ENCODE measurements around the gene ACTL6B. TPM values are rescaled to one million over a fixed set of nuclear protein-coding genes. Genes with fewer than 3 reads are reported as not detected.

Gene ACTL6B
- total RNA-seq, 1 experiment from 2014 or later: 1.3 TPM

GRCh38 chr7:100673302-100673941, 17.2 kb upstream of the ACTL6B start, which contains the start of gene GNB2 (continued):
- TF ChIP-seq NR1H2 (CRISPR knock-in tag; IDR thresholded peaks at IDR 0.05): no peak
- peak; percentile 64; the same call in 1 of the 2 replicates for TF ChIP-seq SMAD4 (CRISPR knock-in tag; IDR thresholded peaks at IDR 0.05)
- TF ChIP-seq JUN (CRISPR knock-in tag; IDR thresholded peaks at IDR 0.05): no peak
- TF ChIP-seq, protein P1, sequence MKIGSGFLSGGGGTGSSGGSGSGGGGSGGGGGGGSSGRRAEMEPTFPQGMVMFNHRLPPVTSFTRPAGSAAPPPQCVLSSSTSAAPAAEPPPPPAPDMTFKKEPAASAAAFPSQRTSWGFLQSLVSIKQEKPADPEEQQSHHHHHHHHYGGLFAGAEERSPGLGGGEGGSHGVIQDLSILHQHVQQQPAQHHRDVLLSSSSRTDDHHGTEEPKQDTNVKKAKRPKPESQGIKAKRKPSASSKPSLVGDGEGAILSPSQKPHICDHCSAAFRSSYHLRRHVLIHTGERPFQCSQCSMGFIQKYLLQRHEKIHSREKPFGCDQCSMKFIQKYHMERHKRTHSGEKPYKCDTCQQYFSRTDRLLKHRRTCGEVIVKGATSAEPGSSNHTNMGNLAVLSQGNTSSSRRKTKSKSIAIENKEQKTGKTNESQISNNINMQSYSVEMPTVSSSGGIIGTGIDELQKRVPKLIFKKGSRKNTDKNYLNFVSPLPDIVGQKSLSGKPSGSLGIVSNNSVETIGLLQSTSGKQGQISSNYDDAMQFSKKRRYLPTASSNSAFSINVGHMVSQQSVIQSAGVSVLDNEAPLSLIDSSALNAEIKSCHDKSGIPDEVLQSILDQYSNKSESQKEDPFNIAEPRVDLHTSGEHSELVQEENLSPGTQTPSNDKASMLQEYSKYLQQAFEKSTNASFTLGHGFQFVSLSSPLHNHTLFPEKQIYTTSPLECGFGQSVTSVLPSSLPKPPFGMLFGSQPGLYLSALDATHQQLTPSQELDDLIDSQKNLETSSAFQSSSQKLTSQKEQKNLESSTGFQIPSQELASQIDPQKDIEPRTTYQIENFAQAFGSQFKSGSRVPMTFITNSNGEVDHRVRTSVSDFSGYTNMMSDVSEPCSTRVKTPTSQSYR (CRISPR knock-in tag; IDR thresholded peaks at IDR 0.05): no peak
- TF ChIP-seq ATF2 (CRISPR knock-in tag; IDR thresholded peaks at IDR 0.05; ENCODE audit: borderline replicate concordance, low read depth): no peak
- TF ChIP-seq, protein P2, sequence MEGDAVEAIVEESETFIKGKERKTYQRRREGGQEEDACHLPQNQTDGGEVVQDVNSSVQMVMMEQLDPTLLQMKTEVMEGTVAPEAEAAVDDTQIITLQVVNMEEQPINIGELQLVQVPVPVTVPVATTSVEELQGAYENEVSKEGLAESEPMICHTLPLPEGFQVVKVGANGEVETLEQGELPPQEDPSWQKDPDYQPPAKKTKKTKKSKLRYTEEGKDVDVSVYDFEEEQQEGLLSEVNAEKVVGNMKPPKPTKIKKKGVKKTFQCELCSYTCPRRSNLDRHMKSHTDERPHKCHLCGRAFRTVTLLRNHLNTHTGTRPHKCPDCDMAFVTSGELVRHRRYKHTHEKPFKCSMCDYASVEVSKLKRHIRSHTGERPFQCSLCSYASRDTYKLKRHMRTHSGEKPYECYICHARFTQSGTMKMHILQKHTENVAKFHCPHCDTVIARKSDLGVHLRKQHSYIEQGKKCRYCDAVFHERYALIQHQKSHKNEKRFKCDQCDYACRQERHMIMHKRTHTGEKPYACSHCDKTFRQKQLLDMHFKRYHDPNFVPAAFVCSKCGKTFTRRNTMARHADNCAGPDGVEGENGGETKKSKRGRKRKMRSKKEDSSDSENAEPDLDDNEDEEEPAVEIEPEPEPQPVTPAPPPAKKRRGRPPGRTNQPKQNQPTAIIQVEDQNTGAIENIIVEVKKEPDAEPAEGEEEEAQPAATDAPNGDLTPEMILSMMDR (IDR thresholded peaks at IDR 0.05): no peak
- TF ChIP-seq SP1 (CRISPR knock-in tag; conservative IDR thresholded peaks at IDR 0.05): peak; percentile 93
- TF ChIP-seq PRDM15 (CRISPR knock-in tag; IDR thresholded peaks at IDR 0.05): no peak
- peak; percentile 93 for TF ChIP-seq ETV6 (CRISPR knock-in tag; IDR thresholded peaks at IDR 0.05)
- TF ChIP-seq, protein P3, sequence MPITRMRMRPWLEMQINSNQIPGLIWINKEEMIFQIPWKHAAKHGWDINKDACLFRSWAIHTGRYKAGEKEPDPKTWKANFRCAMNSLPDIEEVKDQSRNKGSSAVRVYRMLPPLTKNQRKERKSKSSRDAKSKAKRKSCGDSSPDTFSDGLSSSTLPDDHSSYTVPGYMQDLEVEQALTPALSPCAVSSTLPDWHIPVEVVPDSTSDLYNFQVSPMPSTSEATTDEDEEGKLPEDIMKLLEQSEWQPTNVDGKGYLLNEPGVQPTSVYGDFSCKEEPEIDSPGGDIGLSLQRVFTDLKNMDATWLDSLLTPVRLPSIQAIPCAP (CRISPR knock-in tag; IDR thresholded peaks at IDR 0.05): no peak
- no peak for TF ChIP-seq RORB (CRISPR knock-in tag; IDR thresholded peaks at IDR 0.05)
- TF ChIP-seq ZBTB21 (CRISPR knock-in tag; IDR thresholded peaks at IDR 0.05; ENCODE audit: borderline replicate concordance): no peak
- TF ChIP-seq FOXK1 (CRISPR knock-in tag; IDR thresholded peaks at IDR 0.05): peak; percentile 56; the same call in 1 of the 2 replicates
- no peak for TF ChIP-seq ATF1 (CRISPR knock-in tag; IDR thresholded peaks at IDR 0.05)
- TF ChIP-seq, protein P4, sequence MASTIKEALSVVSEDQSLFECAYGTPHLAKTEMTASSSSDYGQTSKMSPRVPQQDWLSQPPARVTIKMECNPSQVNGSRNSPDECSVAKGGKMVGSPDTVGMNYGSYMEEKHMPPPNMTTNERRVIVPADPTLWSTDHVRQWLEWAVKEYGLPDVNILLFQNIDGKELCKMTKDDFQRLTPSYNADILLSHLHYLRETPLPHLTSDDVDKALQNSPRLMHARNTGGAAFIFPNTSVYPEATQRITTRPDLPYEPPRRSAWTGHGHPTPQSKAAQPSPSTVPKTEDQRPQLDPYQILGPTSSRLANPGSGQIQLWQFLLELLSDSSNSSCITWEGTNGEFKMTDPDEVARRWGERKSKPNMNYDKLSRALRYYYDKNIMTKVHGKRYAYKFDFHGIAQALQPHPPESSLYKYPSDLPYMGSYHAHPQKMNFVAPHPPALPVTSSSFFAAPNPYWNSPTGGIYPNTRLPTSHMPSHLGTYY (CRISPR knock-in tag; IDR thresholded peaks at IDR 0.05): no peak
- TF ChIP-seq TEAD1 (CRISPR knock-in tag; IDR thresholded peaks at IDR 0.05): peak; percentile 72
- no peak for TF ChIP-seq GRHL2 (CRISPR knock-in tag; IDR thresholded peaks at IDR 0.05; ENCODE audit: insufficient replicate concordance, severe bottlenecking)
- TF ChIP-seq CDX4 (CRISPR knock-in tag; IDR thresholded peaks at IDR 0.05; ENCODE audit: borderline replicate concordance): no peak
- 0 out of 2 replicates have a peak, but pooled peaks have one; percentile 23 for TF ChIP-seq HMGXB4 (CRISPR knock-in tag; IDR thresholded peaks at IDR 0.05)
- no peak for TF ChIP-seq EMX1 (CRISPR knock-in tag; IDR thresholded peaks at IDR 0.05)
- TF ChIP-seq ZNF138 (CRISPR knock-in tag; conservative IDR thresholded peaks at IDR 0.05): no peak
- 0 out of 2 replicates have a peak, but pooled peaks have one; percentile 15 for TF ChIP-seq E2F5 (CRISPR knock-in tag; IDR thresholded peaks at IDR 0.05)
